Sigmoid colon (tissue), 7 donors: ENCODE measurements around the gene KCNQ1OT1. TPM values are rescaled to one million over a fixed set of nuclear protein-coding genes. Genes with fewer than 3 reads are reported as not detected.

Source experiments
- DNase-seq: peaks from one replicate; pipeline ENCODE4 v3.0.0-alpha.2; 2019
- H3K27ac ChIP-seq, 4 donors: fragments of 200-600 bp; sonication (generic); one replicate each; pipeline ENCODE4 v1.5.1; 2016 to 2019; ENCODE audit warnings: mild to moderate bottlenecking in 1 of 4
- H3K27me3 ChIP-seq, 3 donors: fragments of 200-600 bp; sonication (generic); one replicate each; pipeline ENCODE4 v1.5.1; 2019; ENCODE audit warnings: mild to moderate bottlenecking in 1 of 3
- H3K36me3 ChIP-seq, 4 donors: fragments of 200-600 bp; sonication (generic); one replicate each; pipeline ENCODE4 v1.5.1; 2016 to 2019
- H3K4me1 ChIP-seq, 4 donors: fragments of 200-600 bp; sonication (generic); one replicate each; pipeline ENCODE4 v1.5.1; 2017 to 2019
- H3K4me3 ChIP-seq, 4 donors: fragments of 200-600 bp; sonication (generic); one replicate each; pipeline ENCODE4 v1.5.1; 2017 to 2019; ENCODE audit warnings: mild to moderate bottlenecking in 2 of 4, moderate library complexity in 1 of 4
- H3K9me3 ChIP-seq, 4 donors: fragments of 200-600 bp in 3 of 4; sonication (generic) in 3 of 4; one replicate each; pipeline versions ENCODE4 v1.5.1 to v1.6.1; 2013 to 2019
- EP300 ChIP-seq, 4 donors: sonication (generic); formaldehyde crosslinking; IDR thresholded peaks; one replicate each; pipeline ENCODE4 v1.6.1; 2017; ENCODE audit warnings: antibody characterized with exemption in 4 of 4
- POLR2A ChIP-seq, 2 donors: fragments of 450-650 bp; IDR thresholded peaks; one replicate each; pipeline ENCODE4 v1.6.1; 2016; ENCODE audit warnings: antibody characterized with exemption in 2 of 2, mild to moderate bottlenecking in 2 of 2, moderate library complexity in 2 of 2
- POLR2AphosphoS5 ChIP-seq, 4 donors: sonication (generic); formaldehyde crosslinking; IDR thresholded peaks; one replicate each; pipeline ENCODE4 v1.6.1; 2017; ENCODE audit warnings: antibody characterized with exemption in 4 of 4
- WGBS, 2 donors: extraction: QIAGEN DNeasy Blood & Tissue Kit; methylation state at CpG; one replicate each; pipeline ENCODE4 v1.1.7; 2013; 5-methylcytosine and 5-hydroxymethylcytosine counted together
- intact Hi-C: fragments of 100-400 bp; cut with DNase I; formaldehyde crosslinking; loops from one replicate; pipeline ENCODE4 v1.15.1; 2023
- polyA plus RNA-seq, 3 donors: library from polyadenylated mRNA; stranded (reverse); fragments of 200-250 nt; gene quantifications; one replicate each; pipeline ENCODE4 v1.2.3, GENCODE V29; 2013
- total RNA-seq, 4 donors: library from RNA; depleted of rRNA; stranded (reverse); fragments of >200 nt; gene quantifications; one replicate each; pipeline ENCODE4 v1.1.0, GENCODE V29; 2016
- TF ChIP-seq, protein P1 (sequence below), 4 experiments: fragments of 450-650 bp in 3 of 4; fragments of 200-600 bp in 1 of 4; IDR thresholded peaks; one replicate each; pipeline ENCODE4 v1.5.1; 2016 to 2019; ENCODE audit warnings: antibody characterized with exemption in 4 of 4, mild to moderate bottlenecking in 3 of 4, moderate library complexity in 2 of 4
- donor health status: healthy with polysubstance abuse.
- donor health status: Bipolar disorder and iron deficiency.
- donor health status: healthy.

Gene KCNQ1OT1
- total and polyA plus RNA-seq, 7 donors, result under 0.01 to 3.6 (median 0.99) TPM

DNA sequence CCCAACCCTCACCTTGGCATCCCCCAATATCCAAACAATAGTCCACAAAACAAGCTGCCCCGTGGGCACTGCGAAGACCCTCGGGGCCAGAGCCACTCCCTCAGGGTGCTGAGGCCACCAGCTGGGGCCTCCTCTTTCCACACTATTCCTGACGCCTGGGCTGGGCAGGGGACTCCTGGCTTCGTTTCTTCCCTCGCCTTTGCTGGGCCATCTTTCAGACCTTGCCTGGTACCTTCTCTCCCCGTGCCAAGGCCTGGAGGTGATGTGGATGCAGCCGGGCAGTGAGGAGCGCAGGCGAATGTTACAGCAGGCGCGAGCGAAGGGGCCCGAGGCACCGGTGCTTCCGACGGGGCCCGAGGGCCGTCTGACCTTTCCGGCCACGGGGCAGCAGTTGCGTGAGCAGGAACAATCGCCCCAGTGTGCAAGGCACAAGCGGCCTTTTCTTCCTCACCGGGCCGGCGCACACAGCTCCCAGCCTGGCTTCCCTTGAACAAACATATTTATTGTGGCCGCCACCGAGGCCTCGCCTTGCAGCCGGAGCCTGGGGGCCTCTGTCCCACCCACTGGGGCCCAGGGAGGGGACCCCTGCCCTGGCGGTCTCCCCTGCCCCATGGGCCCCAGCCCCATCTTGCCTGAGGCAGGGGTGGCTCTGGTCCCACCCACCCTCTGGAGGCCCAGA, 32.6 kb upstream of the KCNQ1OT1 start:
- TF ChIP-seq, protein P1, sequence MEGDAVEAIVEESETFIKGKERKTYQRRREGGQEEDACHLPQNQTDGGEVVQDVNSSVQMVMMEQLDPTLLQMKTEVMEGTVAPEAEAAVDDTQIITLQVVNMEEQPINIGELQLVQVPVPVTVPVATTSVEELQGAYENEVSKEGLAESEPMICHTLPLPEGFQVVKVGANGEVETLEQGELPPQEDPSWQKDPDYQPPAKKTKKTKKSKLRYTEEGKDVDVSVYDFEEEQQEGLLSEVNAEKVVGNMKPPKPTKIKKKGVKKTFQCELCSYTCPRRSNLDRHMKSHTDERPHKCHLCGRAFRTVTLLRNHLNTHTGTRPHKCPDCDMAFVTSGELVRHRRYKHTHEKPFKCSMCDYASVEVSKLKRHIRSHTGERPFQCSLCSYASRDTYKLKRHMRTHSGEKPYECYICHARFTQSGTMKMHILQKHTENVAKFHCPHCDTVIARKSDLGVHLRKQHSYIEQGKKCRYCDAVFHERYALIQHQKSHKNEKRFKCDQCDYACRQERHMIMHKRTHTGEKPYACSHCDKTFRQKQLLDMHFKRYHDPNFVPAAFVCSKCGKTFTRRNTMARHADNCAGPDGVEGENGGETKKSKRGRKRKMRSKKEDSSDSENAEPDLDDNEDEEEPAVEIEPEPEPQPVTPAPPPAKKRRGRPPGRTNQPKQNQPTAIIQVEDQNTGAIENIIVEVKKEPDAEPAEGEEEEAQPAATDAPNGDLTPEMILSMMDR (IDR thresholded peaks at IDR 0.05), result no peak
- no peak for TF ChIP-seq POLR2A (IDR thresholded peaks at IDR 0.05)
- TF ChIP-seq EP300 (IDR thresholded peaks at IDR 0.05), result no peak
- TF ChIP-seq POLR2AphosphoS5 (IDR thresholded peaks at IDR 0.05), result no peak
- WGBS, 2 donors, result 80 to 89% methylated on average over 32 of the region's 32 CpGs
- Histone ChIP-seq H3K4me1 (no peaks in the 10 kb centered on the region), H3K4me3 (no peak overlapping the region), H3K9me3 (no peaks in the 10 kb centered on the region), H3K27me3 (no peaks in the 10 kb centered on the region), H3K36me3 (no peaks in the 10 kb centered on the region), H3K27ac (no peak overlapping the region)
- intact Hi-C loops, result no loop called here
- no peak for DNase-seq

DNA sequence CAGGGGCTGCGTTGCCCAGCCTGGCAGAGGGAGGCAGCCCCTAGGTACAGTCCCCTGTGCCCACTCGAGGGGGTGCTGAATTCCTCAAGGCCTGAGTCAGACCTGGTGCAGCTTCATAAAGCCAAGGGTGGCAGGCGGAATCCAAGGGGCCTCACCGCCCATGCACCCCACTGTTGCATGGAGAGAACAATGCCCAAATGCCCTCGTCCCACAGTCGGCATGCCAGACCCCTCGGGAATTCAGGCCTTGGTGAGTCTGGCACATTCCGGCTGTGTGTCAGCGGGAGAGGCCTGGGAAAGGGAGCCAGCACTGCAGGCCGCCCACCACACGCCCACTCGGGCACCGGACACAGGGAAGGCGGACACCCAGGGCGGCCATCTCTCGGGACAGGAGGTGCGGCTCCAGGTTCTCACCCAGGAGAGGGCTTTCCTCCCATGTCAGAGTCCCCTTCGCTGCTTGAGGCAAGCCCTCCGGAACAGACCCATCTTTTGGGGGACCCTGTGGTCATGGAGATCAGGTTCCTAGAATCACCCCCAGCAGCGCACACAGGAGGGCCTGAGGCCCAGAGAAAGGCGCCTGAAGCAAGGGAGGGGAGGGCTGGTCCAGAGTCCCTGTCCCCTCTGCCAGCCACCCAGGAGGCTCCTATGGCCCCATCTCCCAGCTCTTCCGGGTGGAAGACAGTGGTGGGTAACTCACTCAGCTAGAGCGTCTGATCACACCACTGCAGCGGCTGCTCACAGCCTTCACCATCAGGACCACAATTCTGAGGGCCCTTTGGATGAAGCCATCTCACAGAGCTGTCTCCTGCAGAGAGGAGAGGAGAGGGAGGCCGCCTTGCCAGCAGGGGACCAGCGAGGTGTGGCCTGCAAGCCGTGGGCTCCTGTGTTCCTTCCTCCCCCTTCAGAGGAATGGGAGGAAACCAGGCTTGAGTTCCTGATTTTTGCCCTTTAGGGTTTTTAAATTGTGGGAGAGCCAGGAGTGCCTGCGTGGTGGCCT, 31.6 kb upstream of the KCNQ1OT1 start:
- Histone ChIP-seq H3K4me1 (no peaks in the 10 kb centered on the region), H3K27me3 (no peaks in the 10 kb centered on the region), H3K4me3 (no peak overlapping the region), H3K27ac (no peak overlapping the region), H3K9me3 (no peaks in the 10 kb centered on the region), H3K36me3 (no peaks in the 10 kb centered on the region)
- TF ChIP-seq POLR2AphosphoS5 (IDR thresholded peaks at IDR 0.05) (no peak), EP300 (IDR thresholded peaks at IDR 0.05) (no peak), POLR2A (IDR thresholded peaks at IDR 0.05) (no peak)
- TF ChIP-seq, protein P1 (IDR thresholded peaks at IDR 0.05), result no peak
- WGBS, 2 donors, result 90 to 92% methylated on average over 28 of the region's 28 CpGs
- intact Hi-C loops, result no loop called here
- no peak for DNase-seq

DNA sequence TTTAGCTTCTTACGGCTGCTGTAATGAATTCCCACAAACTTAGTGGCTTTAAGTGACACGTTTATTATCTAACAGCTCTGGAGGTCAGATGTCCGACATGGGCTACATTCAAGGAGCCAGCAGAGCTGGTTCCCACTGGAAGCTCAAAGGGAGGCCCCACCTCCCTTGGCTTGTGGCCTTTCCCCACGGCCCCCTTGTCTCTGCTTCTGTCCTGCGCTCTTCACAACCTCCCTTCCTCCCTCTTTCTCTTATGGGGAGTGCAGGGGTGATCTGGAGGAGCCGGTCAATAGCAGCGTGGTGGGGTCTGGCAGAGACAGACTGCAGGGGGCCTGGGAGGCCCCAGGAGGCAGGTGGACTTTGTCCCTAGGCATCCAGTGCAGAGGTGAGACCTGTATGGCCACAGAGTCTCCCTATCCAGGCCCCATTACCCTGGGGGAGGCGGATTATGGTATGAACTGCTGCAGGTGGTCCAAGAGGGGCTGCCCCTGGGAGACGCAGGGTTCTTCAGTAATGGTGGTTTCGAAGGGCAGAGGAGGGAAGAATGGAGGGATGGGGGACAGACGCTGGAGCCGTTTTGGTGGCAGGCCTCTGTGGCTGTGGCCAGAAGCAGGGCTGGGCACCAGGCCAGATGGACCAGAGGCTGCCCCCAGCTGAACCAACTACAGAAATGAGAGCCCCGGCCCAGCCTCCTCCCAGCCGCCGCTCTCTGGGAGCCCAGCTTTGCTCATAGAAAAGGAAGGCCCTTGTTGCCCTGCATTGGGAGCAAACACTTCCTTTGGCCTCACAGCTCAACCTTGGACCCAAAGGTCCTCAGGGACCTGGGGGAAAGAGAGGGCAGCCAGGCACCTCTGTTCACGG, 30.7 kb upstream of the KCNQ1OT1 start:
- H3K4me1 ChIP-seq, result no peaks in the 10 kb centered on the region

DNA sequence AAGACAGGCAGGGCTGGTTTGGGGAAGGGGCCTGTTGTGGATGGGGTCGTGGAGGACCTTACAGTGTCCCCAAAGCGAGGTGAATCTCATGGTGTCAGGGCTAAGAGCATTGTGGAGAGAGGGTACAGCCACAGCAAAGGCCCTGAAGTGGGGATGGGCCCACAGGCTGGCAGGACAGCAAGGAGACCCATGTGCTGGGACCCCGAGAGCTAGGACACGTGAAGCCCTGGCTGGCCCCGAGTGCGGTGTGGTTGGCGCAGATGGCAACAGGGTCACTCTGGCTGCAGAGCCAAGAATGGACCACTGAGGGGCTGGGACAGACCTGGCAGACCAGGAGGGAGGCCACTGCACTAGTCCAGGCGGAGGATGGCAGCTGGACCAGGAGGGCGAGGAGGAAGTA, 30.0 kb upstream of the KCNQ1OT1 start:
- intact Hi-C loops, result no loop called here
- H3K9me3 ChIP-seq, result no peaks in the 10 kb centered on the region
- WGBS, 2 donors, result 93 to 95% methylated on average over 9 of the region's 9 CpGs
- no peaks in the 10 kb centered on the region for H3K36me3 ChIP-seq
- H3K27ac ChIP-seq, result no peak overlapping the region
- H3K4me1 ChIP-seq, result no peaks in the 10 kb centered on the region
- no peak overlapping the region for H3K4me3 ChIP-seq
- TF ChIP-seq POLR2A (IDR thresholded peaks at IDR 0.05), result no peak
- TF ChIP-seq, protein P1 (IDR thresholded peaks at IDR 0.05), result no peak
- no peak for TF ChIP-seq EP300 (IDR thresholded peaks at IDR 0.05)
- TF ChIP-seq POLR2AphosphoS5 (IDR thresholded peaks at IDR 0.05), result no peak
- no peak for DNase-seq
- H3K27me3 ChIP-seq, result no peaks in the 10 kb centered on the region

More for the DNA sequence above, 30.7 kb upstream of the KCNQ1OT1 start:
- DNase-seq, result no peak
- TF ChIP-seq EP300 (IDR thresholded peaks at IDR 0.05) (no peak), POLR2A (IDR thresholded peaks at IDR 0.05) (no peak), POLR2AphosphoS5 (IDR thresholded peaks at IDR 0.05) (no peak)
- TF ChIP-seq, protein P1 (IDR thresholded peaks at IDR 0.05), result no peak
- no peaks in the 10 kb centered on the region for H3K27me3 ChIP-seq
- H3K36me3 ChIP-seq, result no peaks in the 10 kb centered on the region
- intact Hi-C loops, result no loop called here
- WGBS, 2 donors, result 82 to 85% methylated on average over 16 of the region's 16 CpGs
- H3K27ac ChIP-seq, result no peak overlapping the region
- H3K4me3 ChIP-seq, result no peak overlapping the region
- no peaks in the 10 kb centered on the region for H3K9me3 ChIP-seq
